Measurements from ENCODE around the gene PLXNA4.

The PLXNA4 gene

GRCh38 chr7:132435016-132435990 lies 141.0 kb downstream of the PLXNA4 start:
- no peak for DNase-seq (ENCODE audit: low read depth)
- no peak for TF ChIP-seq CTCF (IDR thresholded peaks at IDR 0.05; ENCODE audit: low read depth, low read length, missing control alignments)
- H3K4me3 ChIP-seq (ENCODE audit: low read depth, low read length): no peak overlapping the region

GRCh38 chr7:132434041-132434440 lies 142.2 kb downstream of the PLXNA4 start:
- no peak overlapping the region for H3K4me3 ChIP-seq (ENCODE audit: low read depth, low read length)
- no peak for TF ChIP-seq CTCF (IDR thresholded peaks at IDR 0.05; ENCODE audit: low read depth, low read length, missing control alignments)

GRCh38 chr7:132433301-132433700 lies 143.0 kb downstream of the PLXNA4 start:
- no peak for TF ChIP-seq CTCF (IDR thresholded peaks at IDR 0.05; ENCODE audit: low read depth, low read length, missing control alignments)
- H3K4me3 ChIP-seq (ENCODE audit: low read depth, low read length): no peak overlapping the region
- no peak for DNase-seq (ENCODE audit: low read depth)

More at GRCh38 chr7:132434041-132434440, 142.2 kb downstream of the PLXNA4 start:
- DNase-seq (ENCODE audit: low read depth): no peak

- H3K4me3 ChIP-seq (ENCODE audit: low read depth, low read length): no peak overlapping the region
- no peak for DNase-seq (ENCODE audit: low read depth)
- no peak for TF ChIP-seq CTCF (IDR thresholded peaks at IDR 0.05; ENCODE audit: low read depth, low read length, missing control alignments)
Measured at GRCh38 chr7:132430861-132431822, 145.1 kb downstream of the PLXNA4 start.

GRCh38 chr7:132430041-132430855 lies 146.0 kb downstream of the PLXNA4 start:
- TF ChIP-seq CTCF (IDR thresholded peaks at IDR 0.05; ENCODE audit: low read depth, low read length, missing control alignments): no peak
- no peak overlapping the region for H3K4me3 ChIP-seq (ENCODE audit: low read depth, low read length)
- DNase-seq (ENCODE audit: low read depth): no peak

GRCh38 chr7:132429181-132429580 lies 147.1 kb downstream of the PLXNA4 start:
- no peak for TF ChIP-seq CTCF (IDR thresholded peaks at IDR 0.05; ENCODE audit: low read depth, low read length, missing control alignments)
- no peak for DNase-seq (ENCODE audit: low read depth)

More at GRCh38 chr7:132429181-132429580, 147.1 kb downstream of the PLXNA4 start:
- H3K4me3 ChIP-seq (ENCODE audit: low read depth, low read length): no peak overlapping the region
